IMR-90 (cell line): Measurements from ENCODE around the gene SPACA7. TPM values are rescaled to one million over a fixed set of nuclear protein-coding genes. Genes with fewer than 3 reads are reported as not detected.
"Not testable (repeated sequence)": the region's sequence is repeated elsewhere in the genome, so short reads cannot be mapped to it uniquely, and the experiment has no call there.

ENCODE experiments used
- ATAC-seq: fragments of 200-7000 bp; cut with Tn5 transposase; 2 replicates; pipeline ENCODE4 v1.9.1; 2020; ENCODE audit warnings: low read depth, mild to moderate bottlenecking, moderate library complexity
- BruUV-seq: library from RNA; stranded (reverse); fragments of 400-500 nt; replicated peaks from 2 replicates; lab custom pipeline; 2021; lab: Mats Ljungman, UMichigan
- CTCF ChIA-PET: fragments of 300-600 bp; formaldehyde crosslinking; extraction: SDS; loops from one replicate; lab custom pipeline; 2021; ENCODE audit warnings: antibody characterized with exemption; lab: Yijun Ruan, JAX
- POLR2A ChIA-PET: fragments of 300-600 bp; sonication (Branson Sonifier 250); formaldehyde crosslinking; loops from one replicate; lab custom pipeline; 2022; ENCODE audit warnings: antibody characterized with exemption; ENCODE audit not compliant: unreplicated experiment; lab: Charles Lee
- DNase-seq: peaks from one replicate; pipeline ENCODE4 v3.0.0; 2013
- H2AFZ ChIP-seq: replicated peaks from 2 replicates; pipeline ENCODE3; 2013; ENCODE audit warnings: low read length, mild to moderate bottlenecking; ENCODE audit not compliant: poor library complexity
- H2AK5ac ChIP-seq: 2 replicates; pipeline ENCODE4 v1.6.1; 2013; ENCODE audit warnings: low read depth, low read length, inconsistent platforms
- H2AK9ac ChIP-seq: replicated peaks from 2 replicates; pipeline ENCODE3; 2013; ENCODE audit warnings: mild to moderate bottlenecking, low read depth, low read length, moderate library complexity; ENCODE audit not compliant: poor library complexity
- H2BK120ac ChIP-seq: 2 replicates; pipeline ENCODE4 v1.6.1; 2013; ENCODE audit warnings: low read depth, low read length, inconsistent platforms
- H2BK15ac ChIP-seq: 3 replicates; pipeline ENCODE4 v1.6.1; 2013; ENCODE audit warnings: low read depth, low read length, inconsistent platforms
- H2BK20ac ChIP-seq: 2 replicates; pipeline ENCODE4 v1.6.1; 2013; ENCODE audit warnings: low read depth, mild to moderate bottlenecking, inconsistent platforms, low read length, moderate library complexity
- H2BK5ac ChIP-seq: 2 replicates; pipeline ENCODE4 v1.6.1; 2013; ENCODE audit warnings: mild to moderate bottlenecking, low read depth, low read length, inconsistent platforms; ENCODE audit not compliant: poor library complexity, severe bottlenecking
- H3K14ac ChIP-seq: replicated peaks from 2 replicates; pipeline ENCODE4 v1.6.1; 2013; ENCODE audit warnings: low read depth, low read length, inconsistent platforms
- H3K18ac ChIP-seq: 2 replicates; pipeline ENCODE4 v1.6.1; 2013; ENCODE audit warnings: low read depth, low read length, control low read depth
- H3K23ac ChIP-seq: 2 replicates; pipeline ENCODE4 v1.6.1; 2013; ENCODE audit warnings: low read depth, low read length, inconsistent platforms
- H3K27ac ChIP-seq: 2 replicates; pipeline ENCODE4 v1.5.1; 2013; ENCODE audit warnings: mild to moderate bottlenecking, control low read depth, low read length; ENCODE audit not compliant: insufficient read depth
- H3K27me3 ChIP-seq: 2 replicates; pipeline ENCODE4 v1.6.1; 2013; ENCODE audit warnings: low read length; ENCODE audit not compliant: control insufficient read depth, insufficient read depth
- H3K36me3 ChIP-seq: 2 replicates; pipeline ENCODE4 v1.6.1; 2013; ENCODE audit warnings: low read length, mixed read lengths; ENCODE audit not compliant: control insufficient read depth, insufficient read depth
- H3K4ac ChIP-seq: 2 replicates; pipeline ENCODE4 v1.6.1; 2013; ENCODE audit warnings: low read depth, low read length, inconsistent platforms
- H3K4me1 ChIP-seq: 2 replicates; pipeline ENCODE4 v1.6.1; 2013; ENCODE audit warnings: low read length, mixed read lengths; ENCODE audit not compliant: control insufficient read depth, insufficient read depth
- H3K4me2 ChIP-seq: 2 replicates; pipeline ENCODE4 v1.6.1; 2013; ENCODE audit warnings: low read depth, mild to moderate bottlenecking, control low read depth, low read length, moderate library complexity
- H3K4me3 ChIP-seq: 2 replicates; pipeline ENCODE4 v1.5.1; 2013; ENCODE audit warnings: low read depth, mild to moderate bottlenecking, control low read depth, low read length, moderate library complexity; ENCODE audit not compliant: insufficient read depth
- H3K56ac ChIP-seq: 2 replicates; pipeline ENCODE4 v1.6.1; 2013; ENCODE audit warnings: low read length, inconsistent platforms; ENCODE audit not compliant: insufficient read depth; ENCODE audit errors: extremely low read depth
- H3K79me1 ChIP-seq, 2 experiments: 2 replicates each; pipeline ENCODE4 v1.6.1; 2013; ENCODE audit warnings: low read length in 2 of 2, inconsistent platforms in 1 of 2, low read depth in 1 of 2
- H3K9ac ChIP-seq: 2 replicates; pipeline ENCODE4 v1.6.1; 2013; ENCODE audit warnings: low read depth, low read length, control low read depth
- H3K9me1 ChIP-seq: 2 replicates; pipeline ENCODE4 v1.6.1; 2013; ENCODE audit warnings: low read length, inconsistent platforms; ENCODE audit not compliant: insufficient read depth
- H3K9me3 ChIP-seq: 2 replicates; pipeline ENCODE4 v1.6.1; 2013; ENCODE audit warnings: low read length; ENCODE audit not compliant: control insufficient read depth, insufficient read depth
- H4K20me1 ChIP-seq: 2 replicates; pipeline ENCODE4 v1.6.1; 2013; ENCODE audit warnings: low read length, inconsistent platforms; ENCODE audit not compliant: insufficient read depth
- H4K5ac ChIP-seq: 2 replicates; pipeline ENCODE4 v1.6.1; 2013; ENCODE audit warnings: mild to moderate bottlenecking, low read depth, low read length, control low read depth
- H4K8ac ChIP-seq, 2 experiments: 2 replicates each; pipeline ENCODE4 v1.6.1; 2013; ENCODE audit warnings: low read depth in 2 of 2, low read length in 2 of 2, control low read depth in 1 of 2, inconsistent platforms in 1 of 2
- H4K91ac ChIP-seq: 2 replicates; pipeline ENCODE4 v1.6.1; 2013; ENCODE audit warnings: low read depth, low read length, inconsistent platforms; ENCODE audit not compliant: insufficient read depth
- BHLHE40 ChIP-seq: fragments of 150-350 bp; IDR thresholded peaks from 2 replicates; pipeline ENCODE4 v1.6.1; 2016; ENCODE audit warnings: mild to moderate bottlenecking, low read depth, low read length
- WGBS, 2 experiments: methylation state at CpG; one replicate each; pipeline versions ENCODE4 v1.1.5 to v1.1.7; 2013; ENCODE audit warnings: missing lambda C conversion rate in 2 of 2; ENCODE audit not compliant: insufficient read length in 1 of 2; ENCODE audit errors: extremely low coverage in 2 of 2; 5-methylcytosine and 5-hydroxymethylcytosine counted together
- dilution Hi-C: fragments of 300-500 bp; cut with HindIII; formaldehyde crosslinking; loops from one replicate; pipeline ENCODE4 v1.14.3; 2018; ENCODE audit warnings: low sequenced_read_pairs; ENCODE audit not compliant: unreplicated experiment
- in situ Hi-C: fragments of 300-500 bp; cut with MboI; formaldehyde crosslinking; loops from 3 replicates; pipeline ENCODE4 v1.14.3; 2019; ENCODE audit warnings: low sequenced_read_pairs, inconsistent platforms, mixed read lengths
- intact Hi-C: fragments of 100-400 bp; cut with micrococcal nuclease; formaldehyde crosslinking; loops from 2 replicates; pipeline ENCODE4 v1.10.0; 2022
- polyA plus RNA-seq, 3 experiments: library from polyadenylated mRNA; depleted of rRNA; stranded (reverse); fragments of >200 nt; gene quantifications; 2 replicates each; pipeline ENCODE4 v1.2.3, GENCODE V29; 2012; ENCODE audit warnings: low replicate concordance in 1 of 3
- total RNA-seq: library from RNA; depleted of rRNA; stranded (reverse); fragments of >200 nt; gene quantifications from 2 replicates; pipeline ENCODE4 v1.2.3, GENCODE V29; 2012
- TF ChIP-seq, protein P1 (sequence below): fragments of 150-350 bp; IDR thresholded peaks from 2 replicates; pipeline ENCODE4 v1.6.1; 2017; ENCODE audit warnings: mild to moderate bottlenecking, antibody characterized with exemption, low read length, low read depth

The SPACA7 gene
- total and polyA plus RNA-seq, 2 of the 4 experiments (the other 2 are of a cell fraction) = not detected

DNA sequence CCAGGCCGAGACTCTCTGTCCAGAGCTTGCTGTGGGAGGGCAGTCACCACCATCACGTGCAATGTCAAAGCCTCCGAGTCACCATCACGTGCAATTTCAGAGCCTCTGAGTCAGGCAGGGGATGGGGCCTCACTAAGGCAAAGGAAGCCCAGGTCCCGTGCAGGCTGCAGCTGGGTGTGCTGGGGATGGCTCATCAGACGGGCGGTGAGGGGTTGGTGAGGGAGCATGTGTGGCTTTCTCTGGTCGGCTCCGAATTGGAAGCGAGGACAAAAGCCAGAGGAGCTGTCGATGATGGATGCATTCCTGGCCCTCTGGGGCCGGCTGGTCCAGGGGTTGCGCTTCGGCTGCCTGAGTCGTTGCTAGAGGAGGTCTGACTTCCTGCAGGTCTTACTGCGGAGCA, 18.9 kb downstream of the SPACA7 start:
- peaks cover 15% of the 10 kb centered on the region for H3K9me3 ChIP-seq
- H3K36me3 ChIP-seq, H3K56ac ChIP-seq, H4K20me1 ChIP-seq, CTCF ChIA-PET, POLR2A ChIA-PET, BruUV-seq, H2AK9ac ChIP-seq, H3K14ac ChIP-seq, H2AK5ac ChIP-seq, H3K18ac ChIP-seq, H2BK20ac ChIP-seq, dilution Hi-C loops, H4K91ac ChIP-seq, H3K4me1 ChIP-seq, H3K79me1 ChIP-seq, in situ Hi-C loops, H2BK15ac ChIP-seq, H3K27me3 ChIP-seq, H3K4me3 ChIP-seq, H3K23ac ChIP-seq, H3K4me2 ChIP-seq, H2AFZ ChIP-seq, H3K9ac ChIP-seq, H3K27ac ChIP-seq, H3K9me1 ChIP-seq, H4K8ac ChIP-seq, H2BK120ac ChIP-seq, H4K5ac ChIP-seq, H2BK5ac ChIP-seq, H3K4ac ChIP-seq, intact Hi-C loops: not testable (repeated sequence)
- TF ChIP-seq BHLHE40 = peak; percentile 56
- TF ChIP-seq, protein P1, sequence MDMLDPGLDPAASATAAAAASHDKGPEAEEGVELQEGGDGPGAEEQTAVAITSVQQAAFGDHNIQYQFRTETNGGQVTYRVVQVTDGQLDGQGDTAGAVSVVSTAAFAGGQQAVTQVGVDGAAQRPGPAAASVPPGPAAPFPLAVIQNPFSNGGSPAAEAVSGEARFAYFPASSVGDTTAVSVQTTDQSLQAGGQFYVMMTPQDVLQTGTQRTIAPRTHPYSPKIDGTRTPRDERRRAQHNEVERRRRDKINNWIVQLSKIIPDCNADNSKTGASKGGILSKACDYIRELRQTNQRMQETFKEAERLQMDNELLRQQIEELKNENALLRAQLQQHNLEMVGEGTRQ = peak; percentile 10; the same call in 1 of the 2 replicates
- peak; percentile 83 for ATAC-seq
- 10% methylated on average over 4 of the region's 16 CpGs; no CpG with 5 or more reads in 1 of the 2 experiments for WGBS, 2 experiments
- peak; percentile 1 for DNase-seq

DNA sequence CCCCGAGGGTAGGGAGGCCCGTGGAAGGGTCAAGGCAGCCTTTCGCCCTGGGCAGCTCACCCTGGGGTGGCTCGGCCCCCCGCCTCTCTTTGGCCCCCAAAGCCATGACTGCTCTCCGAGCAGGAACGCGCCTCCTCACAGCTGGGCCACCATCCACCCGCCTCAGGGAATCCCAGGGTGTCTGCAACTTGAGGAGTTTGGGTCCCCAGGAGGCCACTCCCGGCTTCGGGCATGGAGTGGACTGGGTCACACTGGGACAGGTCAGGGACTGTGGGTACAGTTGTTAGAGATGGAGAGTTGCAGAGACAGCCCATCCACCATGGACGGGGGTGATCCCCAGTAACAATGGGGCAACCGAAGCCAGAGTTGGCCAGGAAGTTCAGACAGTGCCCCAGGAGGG, 19.8 kb downstream of the SPACA7 start:
- H4K91ac ChIP-seq, H3K9ac ChIP-seq, in situ Hi-C loops, H2BK20ac ChIP-seq, H3K23ac ChIP-seq, H3K14ac ChIP-seq, H4K8ac ChIP-seq, BruUV-seq, dilution Hi-C loops, intact Hi-C loops, H3K4me2 ChIP-seq, H2BK5ac ChIP-seq, H2AK9ac ChIP-seq, H3K18ac ChIP-seq, H3K79me1 ChIP-seq, H2AK5ac ChIP-seq, H3K4me1 ChIP-seq, DNase-seq, H2AFZ ChIP-seq, H4K5ac ChIP-seq, H2BK15ac ChIP-seq, H4K20me1 ChIP-seq, CTCF ChIA-PET, H3K27me3 ChIP-seq, H3K27ac ChIP-seq, H3K56ac ChIP-seq, POLR2A ChIA-PET, H3K9me1 ChIP-seq, H3K36me3 ChIP-seq, H3K4me3 ChIP-seq, ATAC-seq, H2BK120ac ChIP-seq, H3K4ac ChIP-seq: not testable (repeated sequence)
- peaks cover 15% of the 10 kb centered on the region for H3K9me3 ChIP-seq
- WGBS, 2 experiments = 47% methylated on average over 5 of the region's 13 CpGs; no CpG with 5 or more reads in 1 of the 2 experiments
